ENCODE measurements around the gene GJD3.

- TF ChIP-seq, protein P1, sequence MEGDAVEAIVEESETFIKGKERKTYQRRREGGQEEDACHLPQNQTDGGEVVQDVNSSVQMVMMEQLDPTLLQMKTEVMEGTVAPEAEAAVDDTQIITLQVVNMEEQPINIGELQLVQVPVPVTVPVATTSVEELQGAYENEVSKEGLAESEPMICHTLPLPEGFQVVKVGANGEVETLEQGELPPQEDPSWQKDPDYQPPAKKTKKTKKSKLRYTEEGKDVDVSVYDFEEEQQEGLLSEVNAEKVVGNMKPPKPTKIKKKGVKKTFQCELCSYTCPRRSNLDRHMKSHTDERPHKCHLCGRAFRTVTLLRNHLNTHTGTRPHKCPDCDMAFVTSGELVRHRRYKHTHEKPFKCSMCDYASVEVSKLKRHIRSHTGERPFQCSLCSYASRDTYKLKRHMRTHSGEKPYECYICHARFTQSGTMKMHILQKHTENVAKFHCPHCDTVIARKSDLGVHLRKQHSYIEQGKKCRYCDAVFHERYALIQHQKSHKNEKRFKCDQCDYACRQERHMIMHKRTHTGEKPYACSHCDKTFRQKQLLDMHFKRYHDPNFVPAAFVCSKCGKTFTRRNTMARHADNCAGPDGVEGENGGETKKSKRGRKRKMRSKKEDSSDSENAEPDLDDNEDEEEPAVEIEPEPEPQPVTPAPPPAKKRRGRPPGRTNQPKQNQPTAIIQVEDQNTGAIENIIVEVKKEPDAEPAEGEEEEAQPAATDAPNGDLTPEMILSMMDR (conservative IDR thresholded peaks at IDR 0.05; ENCODE audit: low read length), result no peak
- TF ChIP-seq EZH2phosphoT487 (IDR thresholded peaks at IDR 0.05; ENCODE audit: borderline replicate concordance), result no peak
Observed at GRCh38 chr17:40323391-40324381, 40.9 kb downstream of the GJD3 start.
